ENCODE results near the gene STOX2. TPM values are rescaled to one million over a fixed set of nuclear protein-coding genes. Genes with fewer than 3 reads are reported as not detected.

STOX2 gene
- total RNA-seq, 4 donors from 2014 or later: 8.6 to 19.6 (median 12.7) TPM

DNA sequence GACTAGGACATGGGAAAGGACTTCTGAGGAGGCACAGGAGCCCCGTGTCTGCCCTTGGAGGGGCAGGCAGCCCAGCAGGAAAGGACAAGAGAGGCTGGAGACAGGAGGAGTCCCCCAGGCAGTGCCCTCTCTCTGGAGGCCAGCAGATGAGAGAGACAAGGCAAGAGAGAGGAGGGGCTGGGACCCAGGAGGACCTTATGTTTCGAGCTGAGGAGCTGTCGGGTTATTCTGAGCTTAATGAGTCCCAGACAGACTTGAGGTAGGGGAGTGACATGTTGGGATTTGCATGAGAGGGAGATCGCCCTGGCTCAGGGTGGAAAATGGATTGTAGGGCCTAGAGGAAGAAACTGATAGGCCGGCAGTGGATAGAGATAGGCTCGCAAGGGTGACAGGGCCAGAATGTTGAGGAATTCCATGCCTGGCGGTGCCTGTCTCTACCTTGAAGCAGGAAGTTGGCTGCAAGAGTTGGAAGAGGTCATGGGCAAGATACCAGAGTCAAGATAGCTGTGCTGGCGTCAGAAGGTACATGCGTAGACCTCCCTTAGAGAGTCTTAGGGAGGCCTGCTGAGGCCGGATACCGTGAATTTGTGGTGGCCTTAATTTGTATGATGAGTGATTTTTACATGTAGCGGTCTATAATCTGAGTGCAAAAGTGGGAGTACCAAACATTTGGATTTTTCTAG is 19.4 kb downstream of the STOX2 start:
- Histone ChIP-seq H3K36me3 (no peaks in the 10 kb centered on the region), H3K4me3 (no peak overlapping the region), H3K27me3 (no peaks in the 10 kb centered on the region), H3K4me1 (no peaks in the 10 kb centered on the region), H3K27ac (no peak overlapping the region), H3K9me3 (no peaks in the 10 kb centered on the region)
- 85% methylated on average over 12 of the region's 12 CpGs for WGBS
- TF ChIP-seq POLR2A (IDR thresholded peaks at IDR 0.05): no peak
- TF ChIP-seq EP300 (IDR thresholded peaks at IDR 0.05): no peak
- no peak for TF ChIP-seq POLR2AphosphoS5 (IDR thresholded peaks at IDR 0.05)
- TF ChIP-seq, protein P1, sequence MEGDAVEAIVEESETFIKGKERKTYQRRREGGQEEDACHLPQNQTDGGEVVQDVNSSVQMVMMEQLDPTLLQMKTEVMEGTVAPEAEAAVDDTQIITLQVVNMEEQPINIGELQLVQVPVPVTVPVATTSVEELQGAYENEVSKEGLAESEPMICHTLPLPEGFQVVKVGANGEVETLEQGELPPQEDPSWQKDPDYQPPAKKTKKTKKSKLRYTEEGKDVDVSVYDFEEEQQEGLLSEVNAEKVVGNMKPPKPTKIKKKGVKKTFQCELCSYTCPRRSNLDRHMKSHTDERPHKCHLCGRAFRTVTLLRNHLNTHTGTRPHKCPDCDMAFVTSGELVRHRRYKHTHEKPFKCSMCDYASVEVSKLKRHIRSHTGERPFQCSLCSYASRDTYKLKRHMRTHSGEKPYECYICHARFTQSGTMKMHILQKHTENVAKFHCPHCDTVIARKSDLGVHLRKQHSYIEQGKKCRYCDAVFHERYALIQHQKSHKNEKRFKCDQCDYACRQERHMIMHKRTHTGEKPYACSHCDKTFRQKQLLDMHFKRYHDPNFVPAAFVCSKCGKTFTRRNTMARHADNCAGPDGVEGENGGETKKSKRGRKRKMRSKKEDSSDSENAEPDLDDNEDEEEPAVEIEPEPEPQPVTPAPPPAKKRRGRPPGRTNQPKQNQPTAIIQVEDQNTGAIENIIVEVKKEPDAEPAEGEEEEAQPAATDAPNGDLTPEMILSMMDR (IDR thresholded peaks at IDR 0.05): no peak
- no peak for DNase-seq (ENCODE audit: low spot score in 2 of 2)

DNA sequence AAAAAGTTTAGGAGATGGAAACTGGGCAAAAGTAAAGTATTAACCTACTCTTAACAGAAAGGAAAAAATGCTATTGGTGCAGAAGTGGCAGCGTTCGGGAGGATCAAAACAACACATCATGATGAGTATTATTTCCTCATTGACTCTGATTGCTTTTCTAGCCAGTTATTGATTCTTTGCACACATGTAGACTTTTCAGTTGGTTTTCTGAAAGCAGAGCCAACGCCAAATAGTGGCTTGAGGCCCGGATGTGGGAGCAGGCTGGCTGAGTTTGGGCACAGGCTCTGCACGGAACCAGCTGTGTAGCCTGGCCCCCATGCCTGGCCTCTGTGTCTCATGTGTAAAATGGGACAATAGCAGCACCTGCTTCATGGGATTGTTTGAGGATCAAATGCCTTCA is 21.8 kb downstream of the STOX2 start:
- Histone ChIP-seq H3K27ac (no peak overlapping the region), H3K27me3 (no peaks in the 10 kb centered on the region), H3K4me1 (no peaks in the 10 kb centered on the region), H3K4me3 (no peak overlapping the region), H3K36me3 (no peaks in the 10 kb centered on the region), H3K9me3 (no peaks in the 10 kb centered on the region)
- TF ChIP-seq POLR2A (IDR thresholded peaks at IDR 0.05): no peak
- TF ChIP-seq, protein P1 (IDR thresholded peaks at IDR 0.05): no peak
- TF ChIP-seq EP300 (IDR thresholded peaks at IDR 0.05): no peak
- DNase-seq (ENCODE audit: low spot score in 2 of 2): no peak
- WGBS: 87% methylated on average over 5 of the region's 5 CpGs

DNA sequence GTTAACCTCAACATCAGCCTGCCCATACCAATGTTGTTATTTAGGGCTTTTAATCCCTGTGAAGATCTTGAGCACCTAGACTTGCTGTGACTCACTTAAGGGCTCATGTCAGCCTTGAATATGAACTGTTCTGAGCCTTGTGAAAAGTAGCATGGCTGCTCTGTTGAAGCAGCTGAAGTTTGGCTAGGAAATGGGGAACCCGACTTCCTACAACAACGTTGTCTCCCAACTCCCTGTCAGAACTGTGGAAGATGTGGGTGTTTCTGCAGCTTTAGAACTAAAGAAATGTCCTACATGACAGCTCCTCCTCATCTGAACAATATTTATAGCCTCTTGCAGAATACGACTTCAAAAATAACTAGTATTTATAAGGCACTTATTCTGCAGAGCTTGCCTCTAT is 27.5 kb downstream of the STOX2 start:
- DNase-seq (ENCODE audit: low spot score in 2 of 2): no peak
- H3K4me1 ChIP-seq: no peaks in the 10 kb centered on the region
- H3K4me3 ChIP-seq: no peak overlapping the region
- no peak overlapping the region for H3K27ac ChIP-seq
- H3K27me3 ChIP-seq: no peaks in the 10 kb centered on the region
- no peaks in the 10 kb centered on the region for H3K36me3 ChIP-seq
- no peaks in the 10 kb centered on the region for H3K9me3 ChIP-seq
- WGBS: 70% methylated on average over 3 of the region's 3 CpGs
- TF ChIP-seq, protein P1 (IDR thresholded peaks at IDR 0.05): no peak
- no peak for TF ChIP-seq POLR2A (IDR thresholded peaks at IDR 0.05)
- no peak for TF ChIP-seq POLR2AphosphoS5 (IDR thresholded peaks at IDR 0.05)
- TF ChIP-seq EP300 (IDR thresholded peaks at IDR 0.05): no peak

DNA sequence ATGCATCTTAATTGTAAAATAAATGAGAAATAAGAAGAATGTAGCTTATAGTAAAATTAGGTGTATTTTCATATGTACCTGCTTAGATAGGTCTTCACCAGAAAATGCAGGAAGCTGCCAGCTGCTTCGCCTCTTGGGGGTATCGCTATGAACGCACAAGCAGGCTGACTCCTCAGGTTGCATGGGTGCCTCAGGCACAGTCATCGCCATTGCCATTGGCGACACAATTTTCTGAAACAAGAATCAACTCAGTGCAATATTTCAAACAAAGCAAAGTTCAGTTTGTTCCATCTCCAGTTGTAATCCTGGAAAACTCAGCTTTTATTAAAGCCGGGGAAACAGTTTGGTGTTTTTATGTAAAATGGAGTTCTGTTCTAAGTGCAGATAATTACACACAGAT is 29.7 kb downstream of the STOX2 start:
- WGBS: 91% methylated on average over 6 of the region's 6 CpGs
- H3K9me3 ChIP-seq: no peaks in the 10 kb centered on the region
- no peak for DNase-seq (ENCODE audit: low spot score in 2 of 2)
- H3K27me3 ChIP-seq: no peaks in the 10 kb centered on the region
- H3K27ac ChIP-seq: no peak overlapping the region
- TF ChIP-seq EP300 (IDR thresholded peaks at IDR 0.05) (no peak), POLR2A (IDR thresholded peaks at IDR 0.05) (no peak), POLR2AphosphoS5 (IDR thresholded peaks at IDR 0.05) (no peak)
- TF ChIP-seq, protein P1 (IDR thresholded peaks at IDR 0.05): no peak
- no peak overlapping the region for H3K4me3 ChIP-seq
- no peaks in the 10 kb centered on the region for H3K4me1 ChIP-seq
- H3K36me3 ChIP-seq: no peaks in the 10 kb centered on the region

DNA sequence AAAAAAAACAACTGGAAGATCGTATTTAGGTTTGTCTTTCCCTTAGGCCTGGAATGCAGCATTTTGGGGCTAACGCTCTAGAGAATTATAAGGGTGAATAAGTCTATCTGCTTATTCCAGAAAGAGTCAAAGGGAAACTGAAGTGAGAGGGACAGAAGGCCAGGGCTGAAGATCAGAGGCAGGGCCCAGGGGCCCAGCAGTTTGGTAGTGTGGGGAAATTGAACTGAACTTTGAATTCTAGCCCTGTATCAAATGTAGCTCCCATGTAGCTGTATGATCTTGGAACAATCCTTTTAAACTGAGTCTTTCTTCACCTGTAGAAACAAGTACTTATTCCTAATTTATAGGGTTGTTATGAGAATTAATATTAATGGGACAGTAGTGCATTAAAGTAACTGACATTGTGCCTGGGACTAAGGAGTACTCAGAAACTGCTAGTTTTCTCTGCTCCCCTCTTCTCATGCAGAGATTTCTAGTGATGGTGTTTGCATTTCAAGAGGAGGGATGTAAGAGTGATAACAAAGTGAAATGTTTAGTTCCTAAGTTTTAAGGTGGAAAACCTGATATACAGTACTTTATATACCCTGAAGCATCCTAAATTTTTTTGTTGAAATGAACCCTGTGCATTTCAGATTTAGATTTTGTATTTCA is 30.4 kb downstream of the STOX2 start:
- TF ChIP-seq POLR2A (IDR thresholded peaks at IDR 0.05): no peak
- no peak for TF ChIP-seq POLR2AphosphoS5 (IDR thresholded peaks at IDR 0.05)
- TF ChIP-seq, protein P1 (IDR thresholded peaks at IDR 0.05): no peak
- no peak for TF ChIP-seq EP300 (IDR thresholded peaks at IDR 0.05)
- Histone ChIP-seq H3K27me3 (no peaks in the 10 kb centered on the region), H3K4me1 (no peaks in the 10 kb centered on the region), H3K9me3 (no peaks in the 10 kb centered on the region), H3K36me3 (no peaks in the 10 kb centered on the region), H3K4me3 (no peak overlapping the region), H3K27ac (no peak overlapping the region)
- WGBS: 87% methylated on average over 2 of the region's 2 CpGs
- no peak for DNase-seq (ENCODE audit: low spot score in 2 of 2)
